ENCODE results near the gene SLC7A11.

GRCh38 chr4:138181287-138181686 is 60.9 kb downstream of the SLC7A11 start:
- TF ChIP-seq POLR2AphosphoS5 (IDR thresholded peaks at IDR 0.05; ENCODE audit: low read depth) = no peak
- TF ChIP-seq CTCF (IDR thresholded peaks at IDR 0.05; ENCODE audit: insufficient read depth, low read length) = no peak
- TF ChIP-seq REST (IDR thresholded peaks at IDR 0.05; ENCODE audit: insufficient replicate concordance, low read depth) = no peak
- TF ChIP-seq GABPA (IDR thresholded peaks at IDR 0.05; ENCODE audit: low read depth) = no peak

All from HL-60 (cell line).